Stimulated activated CD4-positive, alpha-beta T cell treated with anti-CD3 and anti-CD28 coated beads, TNF-alpha, amount 100 ng/mL, for 48 hours (primary cell): Measurements from ENCODE around the gene EEF1A2.
"Not testable (repeated sequence)": the region's sequence is repeated elsewhere in the genome, so short reads cannot be mapped to it uniquely, and the experiment has no call there.

ENCODE experiments used
- DNase-seq, 3 donors: peaks; one replicate each; pipeline ENCODE4 v3.0.0-alpha.2; 2020; ENCODE audit warnings: low read depth in 3 of 3

EEF1A2 gene

DNA sequence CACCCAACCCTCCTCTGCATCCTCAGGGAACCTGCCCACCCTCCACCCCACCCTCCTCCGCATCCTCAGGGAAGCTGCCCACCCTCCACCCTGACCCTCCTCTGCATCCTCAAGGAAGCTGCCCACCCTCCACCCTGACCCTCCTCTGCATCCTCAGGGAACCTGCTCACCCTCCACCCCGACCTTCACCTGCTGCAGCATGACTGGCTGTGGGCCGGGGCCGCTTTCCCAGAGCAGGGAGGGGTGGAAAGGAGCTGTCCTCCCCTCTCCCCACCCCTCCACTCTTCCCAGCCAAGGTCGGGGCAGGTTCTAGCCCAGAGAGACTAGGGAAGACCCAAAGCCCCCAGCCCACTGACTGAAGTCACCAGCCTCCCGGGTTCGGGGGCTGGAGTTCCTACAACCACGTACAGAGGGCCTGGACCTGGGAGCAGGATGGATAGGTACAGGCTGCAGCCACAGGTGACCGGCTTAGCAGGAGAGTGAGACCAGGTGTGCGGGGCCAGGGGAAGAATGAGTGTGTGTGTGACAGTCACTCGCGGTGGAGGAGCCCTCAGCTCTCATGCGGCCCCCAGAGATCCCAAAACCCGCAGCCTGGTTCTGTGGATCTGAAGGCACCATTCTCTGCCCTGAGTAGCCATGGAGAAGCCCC is 11.6 kb downstream of the EEF1A2 start:
- DNase-seq, result no peak

DNA sequence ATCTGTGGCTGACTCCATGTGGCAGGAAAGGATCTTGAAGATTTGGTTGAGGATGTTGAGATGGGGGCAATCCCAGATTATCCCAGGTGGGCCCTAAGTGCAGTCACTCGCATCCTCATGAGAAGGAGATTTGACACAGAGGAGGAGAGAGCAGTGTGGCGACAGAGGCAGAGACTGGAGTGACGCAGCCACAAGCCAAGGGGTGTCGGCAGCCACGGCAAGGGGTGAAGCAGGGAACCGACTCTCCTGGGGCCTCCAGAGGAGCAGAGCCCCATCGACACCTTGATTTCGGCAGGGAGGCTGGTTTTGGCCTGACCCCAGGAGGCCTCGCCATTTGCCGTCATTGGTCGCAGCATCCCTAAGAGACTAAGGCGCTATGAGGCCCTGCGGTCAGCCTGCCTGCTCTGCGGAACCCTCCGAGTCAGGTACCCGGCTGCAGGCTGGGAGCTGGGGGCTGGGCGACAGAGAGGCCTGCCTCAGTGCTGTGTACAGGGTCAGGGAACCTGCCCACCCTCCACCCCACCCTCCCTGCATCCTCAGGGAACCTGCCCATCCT is 12.5 kb downstream of the EEF1A2 start:
- DNase-seq, result no peak

DNA sequence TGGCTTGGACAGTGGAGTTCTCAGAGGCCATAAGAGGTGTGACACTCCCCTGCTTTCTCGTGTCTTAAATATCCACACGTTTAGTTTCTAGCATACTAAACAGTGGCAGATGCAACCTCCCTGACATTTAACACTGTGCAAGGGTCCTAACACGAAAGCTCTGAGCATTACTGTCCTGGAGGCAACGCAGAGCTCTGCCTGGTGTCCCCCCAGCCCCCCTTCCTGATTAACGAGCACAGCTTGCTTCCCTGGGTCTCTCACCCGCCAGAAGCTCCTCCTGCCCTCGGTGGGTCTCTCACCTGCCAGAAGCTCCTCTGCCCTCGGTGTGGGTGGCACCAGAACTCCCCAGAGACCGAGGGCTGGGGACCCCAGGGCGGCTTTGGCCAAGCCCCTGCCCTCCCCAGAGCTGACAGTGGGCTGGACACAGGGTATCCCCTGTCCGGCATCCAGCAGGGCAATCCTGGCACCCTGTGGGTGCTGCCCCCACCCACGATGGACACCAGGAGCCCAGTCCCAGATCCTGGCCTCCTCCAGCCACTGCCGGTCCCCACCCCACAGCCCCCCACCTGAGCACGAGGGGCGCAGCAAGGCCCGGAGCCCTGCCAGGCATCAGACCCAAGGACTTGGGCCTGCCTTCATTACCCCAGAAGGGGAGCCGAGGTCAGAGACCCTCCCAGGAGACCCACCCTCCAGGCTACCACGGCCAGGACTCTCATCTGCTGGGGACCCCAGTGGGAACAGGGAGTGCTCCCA is 14.1 kb downstream of the EEF1A2 start:
- no peak for DNase-seq

DNA sequence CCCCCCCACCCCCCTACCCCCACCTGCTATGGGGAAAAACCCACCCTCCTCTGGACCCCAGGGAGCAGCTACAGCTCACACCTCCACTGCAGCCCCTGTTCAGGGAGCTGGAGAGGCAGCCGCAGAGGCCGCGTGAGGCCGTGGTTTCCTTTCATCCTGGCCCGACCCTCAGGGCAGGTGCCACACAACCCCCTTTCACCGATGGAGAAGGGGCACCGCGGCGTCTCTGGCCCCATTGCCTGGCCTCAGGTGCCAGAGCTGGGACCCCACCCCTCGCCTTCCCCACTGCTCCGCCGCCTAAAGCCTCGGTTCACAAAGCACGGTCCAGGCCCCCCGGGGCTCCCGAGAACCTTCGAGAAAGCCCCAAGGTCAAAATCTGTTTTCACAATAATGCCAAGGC is 14.6 kb downstream of the EEF1A2 start:
- DNase-seq, result no peak

DNA sequence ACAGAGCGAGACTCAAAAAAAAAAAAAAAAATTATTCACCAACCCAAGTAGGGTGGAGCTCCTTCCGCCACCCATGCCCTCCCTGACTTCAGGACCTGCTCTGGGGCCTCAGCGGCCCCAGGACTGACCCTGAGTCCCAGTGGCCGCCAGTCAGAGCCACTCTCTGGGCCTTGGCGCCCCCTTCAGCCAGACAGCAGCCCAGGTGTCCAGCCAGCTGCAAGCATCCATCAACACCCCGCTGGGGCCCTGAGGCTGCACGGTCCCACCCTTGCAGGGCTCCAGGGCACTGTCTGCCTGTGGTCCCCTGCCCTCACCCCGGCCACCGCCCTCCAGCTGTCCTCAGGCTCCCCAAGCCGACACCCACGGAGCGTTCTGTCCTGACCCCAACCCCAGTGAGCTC is 15.0 kb downstream of the EEF1A2 start:
- no peak for DNase-seq

DNA sequence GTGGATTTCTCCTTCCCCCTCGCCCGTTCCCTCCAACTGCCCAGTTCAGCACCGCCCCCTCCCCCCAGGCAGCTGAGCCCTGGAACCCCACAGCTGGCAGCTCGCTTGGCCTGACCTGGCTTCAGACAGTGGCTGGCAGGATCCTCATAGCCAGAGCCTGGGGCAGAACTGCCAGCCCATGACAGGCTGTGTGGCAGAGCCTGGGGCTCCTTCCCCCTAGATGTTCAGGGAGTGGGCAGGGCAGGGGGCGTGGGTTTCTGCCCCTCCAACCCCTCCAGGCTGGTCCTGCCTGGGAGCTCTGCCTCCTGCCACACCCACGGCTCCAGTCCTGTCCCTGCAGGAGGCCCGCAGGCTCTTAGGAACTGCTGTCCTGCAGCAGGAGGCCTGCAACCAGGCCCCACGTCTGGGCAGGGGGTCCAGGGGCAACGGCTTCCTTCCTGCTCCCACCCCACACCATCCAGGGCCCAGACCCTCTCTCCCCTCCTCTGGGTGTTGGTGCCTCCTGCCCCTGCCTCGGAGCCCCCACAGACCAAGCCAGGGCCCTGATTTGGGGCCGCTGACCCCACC is 16.8 kb downstream of the EEF1A2 start:
- DNase-seq, result no peak

DNA sequence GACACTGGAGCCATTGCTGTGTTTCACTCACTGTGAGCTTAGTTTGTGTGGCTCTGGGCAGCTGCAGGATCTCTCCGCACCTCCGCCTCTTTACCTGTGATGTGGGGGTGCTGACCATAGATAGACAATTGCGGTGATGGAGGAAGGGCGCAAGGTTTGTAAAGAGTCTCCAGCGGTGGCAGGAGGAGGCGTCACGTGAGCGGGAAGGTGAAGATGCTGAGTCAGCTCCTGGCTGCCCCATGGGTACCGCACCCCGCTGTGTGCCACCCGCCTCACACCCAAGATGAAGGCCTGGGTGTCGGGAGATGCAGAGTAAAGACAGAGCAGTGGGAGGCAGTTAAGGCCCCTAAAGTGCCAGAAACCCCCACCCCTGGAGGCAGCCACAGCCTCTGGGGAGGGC is 17.4 kb downstream of the EEF1A2 start:
- DNase-seq, result no peak

DNA sequence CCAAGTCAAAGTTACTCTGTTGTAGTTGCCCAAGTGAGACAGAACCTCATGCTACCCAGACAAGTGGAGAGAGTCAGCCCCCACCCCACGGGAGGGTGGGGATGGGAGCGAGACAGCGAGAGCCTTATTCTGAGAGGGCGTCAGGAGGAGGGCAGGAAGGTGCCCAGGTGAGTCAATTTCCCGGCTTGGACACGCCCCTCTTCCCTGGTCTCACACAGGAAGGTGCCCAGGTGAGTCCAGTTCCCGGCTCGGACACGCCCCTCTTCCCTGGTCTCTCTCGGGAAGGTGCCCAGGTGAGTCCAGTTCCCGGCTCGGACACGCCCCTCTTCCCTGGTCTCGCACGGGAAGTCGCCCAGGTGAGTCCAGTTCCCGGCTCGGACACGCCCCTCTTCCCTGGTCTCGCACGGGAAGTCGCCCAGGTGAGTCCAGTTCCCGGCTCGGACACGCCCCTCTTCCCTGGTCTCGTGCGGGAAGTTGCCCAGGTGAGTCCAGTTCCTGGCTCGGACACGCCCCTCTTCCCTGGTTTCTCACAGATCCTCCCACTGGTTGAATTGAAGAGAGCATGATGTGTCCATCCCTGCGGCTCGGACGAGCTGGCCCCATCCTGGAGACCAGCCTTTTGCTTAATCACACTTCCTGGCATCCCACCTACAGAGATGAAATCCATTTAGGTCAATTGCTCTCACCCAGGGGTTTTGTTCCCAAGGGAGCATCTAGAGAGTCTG is 19.0 kb downstream of the EEF1A2 start:
- DNase-seq, result not testable (repeated sequence)

DNA sequence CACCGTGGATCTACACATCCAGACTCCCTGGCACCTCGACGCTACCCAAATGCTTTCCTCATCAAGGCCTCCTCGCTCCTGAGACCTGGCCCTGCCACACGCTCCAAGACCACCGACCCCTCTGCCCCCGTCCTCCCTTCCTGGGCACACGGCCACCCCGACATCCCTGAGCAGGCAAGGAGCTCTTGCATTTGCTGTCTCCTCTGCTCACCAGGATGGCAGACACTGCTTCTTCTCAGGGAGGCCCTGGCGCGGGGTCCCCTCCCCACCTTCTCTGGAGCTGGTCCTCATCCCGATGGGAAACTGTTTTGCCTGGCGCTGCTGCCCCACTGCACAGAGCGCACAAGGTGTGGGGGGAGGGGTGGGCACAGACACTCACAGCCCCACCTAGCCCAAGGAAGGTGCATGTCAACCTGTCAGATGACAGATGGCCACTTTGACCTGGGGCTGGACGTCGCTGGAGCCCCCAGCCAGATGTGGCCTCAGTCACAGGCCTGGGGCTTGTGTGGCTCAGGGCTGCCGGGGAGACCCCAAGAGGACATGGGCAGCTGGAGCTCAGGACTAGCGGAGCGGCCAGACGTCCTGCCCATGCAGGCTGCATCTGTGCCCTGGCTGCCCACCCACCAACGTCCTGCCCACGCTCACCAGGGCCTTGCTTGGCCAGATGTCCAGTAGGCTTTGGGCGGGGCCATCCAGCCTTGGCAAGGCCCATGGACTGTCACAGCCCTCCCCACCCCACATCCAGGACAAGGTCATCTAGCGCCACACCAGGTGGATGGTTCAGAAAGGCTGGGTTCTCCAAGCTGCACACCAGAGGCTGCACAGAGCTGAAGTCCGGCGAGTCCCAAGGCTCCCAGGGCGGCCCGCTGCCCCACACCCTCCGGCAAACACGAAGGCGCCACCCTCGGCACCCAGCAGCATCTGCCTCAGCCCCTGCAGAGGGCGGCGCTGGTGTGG is 20.3 kb downstream of the EEF1A2 start:
- no peak for DNase-seq

DNA sequence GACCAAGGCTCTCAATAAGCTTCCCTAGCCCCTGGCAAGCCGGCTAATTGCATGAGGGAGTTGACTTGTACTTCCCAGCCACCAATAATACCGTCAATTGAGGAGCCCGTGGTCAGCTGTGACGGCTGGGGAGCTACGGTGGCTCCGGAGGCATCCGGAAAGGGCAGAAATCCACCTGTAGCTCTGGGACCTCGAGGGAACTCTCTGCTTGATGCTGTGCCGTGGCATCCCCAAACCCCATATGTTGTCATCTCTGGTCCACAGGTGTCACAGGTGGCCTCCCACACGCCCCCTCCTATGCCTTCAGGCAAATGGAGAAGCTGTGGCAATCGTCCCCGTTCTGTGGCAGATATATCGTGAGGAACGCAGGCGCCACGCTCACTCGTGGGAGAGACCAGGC is 20.9 kb downstream of the EEF1A2 start:
- DNase-seq, result no peak

DNA sequence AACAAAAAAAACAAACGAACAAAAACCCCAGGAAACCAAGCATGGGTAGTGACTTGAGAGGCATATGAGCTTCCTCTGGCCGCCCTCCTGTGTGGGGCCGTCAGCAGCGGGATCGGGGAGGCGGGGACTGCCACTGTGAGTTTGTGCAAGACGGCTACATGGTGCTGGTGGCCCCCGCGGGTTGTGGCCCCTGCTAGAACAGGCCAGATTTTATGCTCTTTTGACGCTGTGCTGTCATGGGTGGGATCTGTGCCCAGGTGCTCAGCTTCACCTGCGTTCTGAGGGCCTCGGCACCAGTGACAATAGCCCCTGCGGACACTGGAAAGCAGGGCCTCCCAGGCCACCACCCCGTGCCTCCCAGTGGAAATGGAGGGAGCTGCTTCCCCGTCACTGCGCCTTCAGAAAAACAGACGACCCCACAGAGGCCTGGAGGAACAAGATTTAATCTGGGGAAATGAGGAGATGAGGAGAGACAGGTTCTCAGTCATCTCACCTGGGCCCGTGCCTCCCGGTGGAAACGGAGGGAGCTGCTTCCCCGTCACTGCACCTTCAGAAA is 21.7 kb downstream of the EEF1A2 start:
- DNase-seq, result no peak

DNA sequence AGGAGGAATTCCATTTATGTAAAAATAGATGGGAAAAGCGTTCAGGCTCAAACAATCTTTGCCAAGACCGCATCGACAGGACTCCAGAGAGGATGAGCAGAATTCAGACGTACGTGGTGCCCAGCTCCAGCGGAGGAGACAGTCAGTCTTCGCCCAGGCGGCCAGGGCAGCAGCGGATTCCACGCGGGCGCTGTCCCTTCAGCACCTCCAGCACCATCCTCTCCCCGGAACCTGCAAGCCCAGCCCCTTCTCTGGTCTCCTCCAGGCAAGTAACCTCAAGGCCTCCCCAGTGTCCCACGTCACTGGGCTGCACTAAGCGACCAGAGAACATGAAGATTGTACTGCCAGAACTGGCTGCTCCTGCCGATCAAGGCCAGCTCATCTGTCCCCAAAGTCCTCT is 23.7 kb downstream of the EEF1A2 start:
- no peak for DNase-seq

DNA sequence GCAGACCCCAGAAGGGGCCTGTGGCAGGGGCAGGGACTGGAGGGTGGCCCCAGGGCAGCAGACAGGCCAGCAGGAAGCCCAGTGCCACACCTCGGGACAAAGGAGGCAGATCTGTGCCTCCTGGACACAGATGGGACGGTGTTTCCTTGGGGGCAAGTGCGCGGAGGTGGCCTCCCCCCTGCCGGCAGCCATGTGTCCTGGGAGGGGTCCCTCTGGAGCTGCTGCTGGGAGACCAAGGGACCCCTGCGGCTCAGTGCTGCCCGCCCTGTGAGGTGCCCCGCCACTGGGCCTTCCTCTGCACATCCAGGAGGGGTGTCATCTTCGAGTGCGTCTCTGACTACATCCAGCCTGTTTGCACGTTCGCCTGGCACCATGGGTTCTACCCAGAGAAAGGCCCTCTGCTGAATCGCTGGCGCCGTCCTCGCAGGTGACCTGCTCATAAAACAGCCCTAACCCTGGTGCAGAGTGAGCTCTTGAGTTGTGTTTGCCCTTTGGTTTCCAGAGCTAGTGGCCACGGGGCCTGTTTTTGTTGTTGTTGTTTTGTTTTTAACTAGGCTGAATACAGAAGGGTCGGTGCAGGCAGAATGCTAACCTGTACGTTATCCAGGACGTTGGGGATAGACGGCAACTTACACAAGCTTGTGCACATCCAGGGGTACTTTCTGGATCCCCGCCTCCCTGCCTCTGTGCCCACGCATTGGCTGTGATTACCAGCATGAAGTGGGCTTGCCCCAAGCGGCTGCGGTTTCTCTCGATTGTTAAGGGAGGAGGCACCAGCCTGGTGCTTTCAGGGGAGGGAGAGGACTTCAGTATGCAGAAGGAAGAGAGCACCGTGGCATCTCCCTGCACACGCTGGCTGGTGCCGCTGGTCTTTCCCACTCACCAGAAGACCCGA is 25.1 kb downstream of the EEF1A2 start:
- DNase-seq, result no peak

DNA sequence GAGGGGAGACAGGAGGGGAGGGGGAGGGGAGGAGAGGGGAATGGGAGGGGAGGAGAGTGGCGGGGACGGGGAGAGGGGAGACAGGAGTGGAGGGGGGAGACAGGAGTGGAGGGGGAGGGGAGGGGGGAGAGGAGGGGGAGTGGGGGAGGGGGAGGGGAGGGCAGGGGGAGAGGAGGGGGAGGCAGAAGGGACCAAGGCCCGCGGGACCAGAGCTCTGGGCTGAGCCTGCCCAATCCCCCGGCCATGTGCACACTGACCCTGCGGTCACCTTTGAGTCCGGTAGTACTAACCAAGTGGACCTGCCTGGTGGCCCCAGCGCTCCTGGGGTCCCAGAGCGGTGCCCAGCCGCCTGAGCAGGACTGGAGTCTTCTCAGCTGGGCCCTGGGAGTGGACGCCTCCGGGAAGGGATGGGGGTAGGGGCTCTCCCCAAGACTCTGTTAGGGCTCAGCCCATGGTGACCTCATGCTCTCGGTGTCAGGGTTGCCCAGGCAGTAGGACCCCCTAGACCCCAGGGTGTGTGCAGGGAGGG is 26.0 kb downstream of the EEF1A2 start:
- DNase-seq, result no peak

DNA sequence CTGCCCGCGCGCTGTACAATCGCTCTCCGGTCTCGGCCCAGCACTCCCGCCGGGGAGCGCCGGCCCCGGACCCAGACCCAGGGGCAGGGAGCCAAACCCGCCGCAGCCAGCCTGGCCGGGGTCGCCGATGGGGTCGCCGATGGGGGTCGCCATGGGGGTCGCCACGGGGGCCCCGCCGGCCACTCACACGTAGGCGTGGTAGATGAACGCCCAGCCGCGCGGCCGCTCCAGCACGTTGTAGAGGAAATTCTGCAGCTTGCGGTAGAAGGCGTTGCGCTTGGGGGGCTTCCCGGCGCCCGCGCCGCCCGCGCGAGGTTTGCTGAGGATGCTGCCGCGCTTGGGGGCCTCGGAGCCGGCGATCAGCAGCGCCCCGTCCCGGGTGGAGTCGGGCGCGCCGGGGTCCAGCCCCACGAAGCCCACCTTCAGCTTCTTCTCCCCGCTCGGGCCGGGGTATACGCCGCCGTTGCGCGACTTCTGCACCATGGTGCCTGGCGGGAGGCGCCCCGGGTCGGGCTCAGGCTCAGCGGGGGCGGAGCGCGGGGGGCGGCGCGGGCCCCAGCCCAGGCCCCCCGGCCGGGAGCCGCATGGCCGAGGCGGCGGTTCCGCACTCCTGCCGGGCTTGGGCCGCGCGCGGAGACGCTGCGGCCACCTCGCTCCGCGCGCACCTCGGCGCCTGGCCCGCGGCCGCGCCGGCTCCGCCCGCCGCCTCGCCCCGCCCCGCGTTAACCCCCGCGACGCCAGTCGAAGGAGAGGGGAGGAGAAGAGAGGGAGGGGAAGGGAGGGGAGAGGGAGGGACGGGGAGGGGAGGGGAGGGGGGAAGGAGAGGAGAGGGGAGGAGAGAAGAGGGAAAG is 26.7 kb downstream of the EEF1A2 start, which contains the start of gene KCNQ2:
KCNQ2 (minus strand) TSS at position 675 of the 851 bp plus-strand sequence; CDS start at position 483, 192 bp downstream.
- DNase-seq, result no peak

DNA sequence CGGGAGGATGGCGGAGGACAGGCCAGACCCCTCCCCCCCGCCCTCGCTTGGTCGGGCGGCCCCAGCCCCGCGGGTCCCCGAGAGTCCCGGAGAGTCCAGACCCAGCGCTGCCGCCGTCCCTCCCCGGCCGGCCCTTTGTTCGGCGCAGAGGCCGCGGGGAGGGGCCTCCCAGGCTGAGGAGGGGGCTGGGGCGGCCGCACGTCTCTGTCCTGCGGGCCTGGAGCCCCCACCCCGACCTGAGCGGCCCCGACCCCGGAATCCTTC is 27.2 kb downstream of the EEF1A2 start:
- no peak for DNase-seq

DNA sequence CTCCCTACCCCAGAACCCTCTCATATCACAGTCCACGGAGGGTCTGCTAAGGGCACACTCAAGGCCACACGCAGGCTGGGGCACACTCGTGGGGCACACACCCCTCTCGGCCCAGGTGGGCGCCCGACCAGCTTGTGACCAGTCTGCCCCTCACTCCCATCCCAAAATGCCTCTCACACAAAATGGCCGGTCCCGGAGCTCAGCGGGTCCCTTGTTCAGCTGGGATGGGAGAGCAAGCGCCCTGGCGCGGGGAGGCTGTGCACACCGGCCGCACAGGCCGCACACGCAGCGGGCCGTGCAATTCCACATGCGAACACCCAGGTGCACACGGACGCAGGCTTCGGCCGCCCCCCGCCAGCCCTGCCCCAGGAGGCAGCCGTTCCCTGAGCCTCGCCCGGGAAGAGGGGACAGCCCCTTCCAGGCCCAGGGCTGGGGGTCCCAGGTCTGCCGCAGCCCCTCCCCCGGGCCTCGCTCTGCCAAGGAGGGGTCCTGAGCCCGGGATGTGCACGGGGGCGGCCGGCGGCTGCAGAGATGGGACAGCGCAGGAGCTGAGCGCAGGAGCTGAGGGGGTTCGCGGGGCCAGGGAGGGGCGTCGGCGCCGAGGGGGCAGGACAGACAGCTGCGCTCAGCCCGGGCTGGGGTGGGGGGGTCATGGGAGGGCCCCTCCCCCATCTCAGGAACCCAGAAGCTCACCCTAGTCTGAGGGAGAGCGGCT is 27.7 kb downstream of the EEF1A2 start:
- no peak for DNase-seq

DNA sequence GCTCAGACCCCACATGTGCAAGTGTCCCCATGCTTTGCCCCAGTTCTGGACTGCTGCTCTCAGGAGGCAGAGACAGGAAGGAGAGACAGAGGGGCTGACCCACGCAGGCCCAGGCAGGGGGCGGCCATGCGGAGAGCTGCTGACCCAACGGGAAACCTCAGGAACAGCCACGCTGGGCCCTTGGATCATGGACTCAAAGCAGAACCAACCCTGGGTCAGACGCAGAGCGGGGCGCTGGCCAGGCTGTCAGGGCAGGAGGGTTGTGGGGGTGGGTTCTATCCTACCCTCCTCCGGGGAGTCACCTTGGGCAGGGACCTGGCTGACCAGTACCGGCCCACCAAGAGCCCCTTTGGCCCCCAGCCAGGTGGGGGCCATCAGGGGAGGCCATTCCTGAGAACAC is 28.5 kb downstream of the EEF1A2 start:
- no peak for DNase-seq
